Aorta (tissue), 5 donors: ENCODE data around the gene DQX1. TPM values are rescaled to one million over a fixed set of nuclear protein-coding genes. Genes with fewer than 3 reads are reported as not detected.
"Not testable (repeated sequence)": the region's sequence is repeated elsewhere in the genome, so short reads cannot be mapped to it uniquely, and the experiment has no call there.

Experiments used
- ATAC-seq: fragments of 200-7000 bp; cut with Tn5 transposase; one replicate; pipeline ENCODE4 v1.9.1; 2022; ENCODE audit warnings: moderate library complexity; ENCODE audit not compliant: low FRiP score
- DNase-seq, 2 donors: peaks; one replicate each; pipeline ENCODE4 v3.0.0-alpha.2; 2020
- H3K27ac ChIP-seq, 2 donors: one replicate each; pipeline ENCODE4 v1.5.1; 2013; ENCODE audit warnings: low read length in 2 of 2, mild to moderate bottlenecking in 2 of 2, moderate library complexity in 2 of 2, control low read depth in 1 of 2, inconsistent platforms in 1 of 2, low read depth in 1 of 2
- H3K27me3 ChIP-seq, 2 donors: one replicate each; pipeline ENCODE4 v1.6.1; 2013; ENCODE audit warnings: control low read depth in 1 of 2, low read length in 1 of 2, mild to moderate bottlenecking in 1 of 2, moderate library complexity in 1 of 2; ENCODE audit not compliant: insufficient read depth in 2 of 2, control insufficient read depth in 1 of 2
- H3K36me3 ChIP-seq, 2 donors: one replicate each; pipeline ENCODE4 v1.6.1; 2013; ENCODE audit warnings: control low read depth in 1 of 2, low read length in 1 of 2, mild to moderate bottlenecking in 1 of 2; ENCODE audit not compliant: insufficient read depth in 2 of 2, control insufficient read depth in 1 of 2
- H3K4me1 ChIP-seq, 2 donors: one replicate each; pipeline ENCODE4 v1.6.1; 2013; ENCODE audit warnings: low read length in 2 of 2, control low read depth in 1 of 2, mild to moderate bottlenecking in 1 of 2, moderate library complexity in 1 of 2; ENCODE audit not compliant: insufficient read depth in 2 of 2, control insufficient read depth in 1 of 2
- H3K4me3 ChIP-seq, 2 donors: one replicate each; pipeline ENCODE4 v1.5.1; 2013; ENCODE audit warnings: low read length in 2 of 2, control low read depth in 1 of 2, mild to moderate bottlenecking in 1 of 2
- H3K9me3 ChIP-seq: one replicate; pipeline ENCODE4 v1.6.1; 2013; ENCODE audit warnings: mild to moderate bottlenecking, low read length; ENCODE audit not compliant: control insufficient read depth
- WGBS, 2 donors: extraction: QIAGEN DNeasy Blood & Tissue Kit; methylation state at CpG; one replicate each; pipeline ENCODE4 v1.1.7; 2013; 5-methylcytosine and 5-hydroxymethylcytosine counted together
- intact Hi-C, 2 donors: fragments of 100-400 bp; cut with DNase I; formaldehyde crosslinking; loops; one replicate each; pipeline versions ENCODE4 v1.14.2 to v1.15.0; 2022
- polyA plus RNA-seq, 2 donors: library from polyadenylated mRNA; stranded (reverse); fragments of 200-250 nt; gene quantifications; one replicate each; pipeline ENCODE4 v1.2.3, GENCODE V29; 2013
- total RNA-seq, 2 donors: library from RNA; stranded (reverse); fragmentation: NEBNext Ultra II Directional; extraction: Animal tissue kit (Norgen Biotek cat#: 25700); gene quantifications; one replicate each; pipeline ENCODE4 v1.2.1, GENCODE V29; 2021
- donor health status: healthy with polysubstance abuse.
- donor health status: Bipolar disorder and iron deficiency.
- donor health status: DM: no; HTN: no; CAD: no.
- donor health status: DM: no; HTN: no; CAD: no.
- donor health status: DM: yes; HTN: yes; CAD: no.

DQX1 gene
- total and polyA plus RNA-seq, 4 donors: 0.24 to 4.1 TPM; not detected in 2

GRCh38 chr2:74566754-74567085 lies 40.7 kb upstream of the DQX1 start:
- H3K4me1 ChIP-seq: peaks cover 0 to 2% of the 10 kb centered on the region in 2 donors
- intact Hi-C loops: no loop called here
- no peak overlapping the region for H3K4me3 ChIP-seq
- no peak overlapping the region for H3K27ac ChIP-seq
- ATAC-seq: no peak
- H3K36me3 ChIP-seq: no peaks in the 10 kb centered on the region
- no peaks in the 10 kb centered on the region for H3K27me3 ChIP-seq
- H3K9me3 ChIP-seq: no peaks in the 10 kb centered on the region
- no peak for DNase-seq

GRCh38 chr2:74566076-74566753 lies 40.2 kb upstream of the DQX1 start:
- DNase-seq (no peak), ATAC-seq (no peak)
- WGBS, 2 donors: 62 to 73% methylated on average over 7 of the region's 7 CpGs
- Histone ChIP-seq H3K4me3 (no peak overlapping the region), H3K36me3 (no peaks in the 10 kb centered on the region), H3K4me1 (peaks cover 0 to 2% of the 10 kb centered on the region in 2 donors), H3K27ac (no peak overlapping the region), H3K9me3 (no peaks in the 10 kb centered on the region), H3K27me3 (no peaks in the 10 kb centered on the region)
- intact Hi-C loops: no loop called here

GRCh38 chr2:74564222-74564621 lies 38.2 kb upstream of the DQX1 start:
- Histone ChIP-seq H3K36me3 (no peaks in the 10 kb centered on the region), H3K4me3 (no peak overlapping the region), H3K27me3 (no peaks in the 10 kb centered on the region), H3K9me3 (no peaks in the 10 kb centered on the region), H3K4me1 (peaks cover 0 to 2% of the 10 kb centered on the region in 2 donors), H3K27ac (no peak overlapping the region)
- DNase-seq (no peak), ATAC-seq (no peak)
- intact Hi-C loops: no loop called here
- 52 to 59% methylated on average over 5 of the region's 5 CpGs for WGBS, 2 donors

GRCh38 chr2:74562126-74562775 lies 36.2 kb upstream of the DQX1 start:
- Histone ChIP-seq H3K36me3 (no peaks in the 10 kb centered on the region), H3K4me1 (peaks cover 0 to 2% of the 10 kb centered on the region in 2 donors), H3K9me3 (no peaks in the 10 kb centered on the region), H3K4me3 (no peak overlapping the region), H3K27me3 (no peaks in the 10 kb centered on the region), H3K27ac (no peak overlapping the region)
- intact Hi-C loops: no loop called here
- DNase-seq (no peak), ATAC-seq (no peak)
- WGBS, 2 donors: 78 to 81% methylated on average over 7 of the region's 7 CpGs

- H3K27ac ChIP-seq, H3K27me3 ChIP-seq, intact Hi-C loops, H3K4me1 ChIP-seq, H3K4me3 ChIP-seq, DNase-seq, ATAC-seq, H3K9me3 ChIP-seq, H3K36me3 ChIP-seq: not testable (repeated sequence)
- WGBS, 2 donors: 87 to 97% methylated on average over 1 of the region's 1 CpG
Observed at GRCh38 chr2:74561022-74561421, 35.0 kb upstream of the DQX1 start.

GRCh38 chr2:74560591-74560990 lies 34.6 kb upstream of the DQX1 start:
- no peak overlapping the region for H3K27ac ChIP-seq

GRCh38 chr2:74559912-74560311 lies 33.9 kb upstream of the DQX1 start:
- no peaks in the 10 kb centered on the region for H3K4me1 ChIP-seq
- intact Hi-C loops: no loop called here
- ATAC-seq: no peak
- H3K27ac ChIP-seq: no peak overlapping the region
- no peak for DNase-seq
- no peaks in the 10 kb centered on the region for H3K9me3 ChIP-seq
- WGBS, 2 donors: 21 to 31% methylated on average over 5 of the region's 5 CpGs
- no peaks in the 10 kb centered on the region for H3K27me3 ChIP-seq
- no peaks in the 10 kb centered on the region for H3K36me3 ChIP-seq
- H3K4me3 ChIP-seq: no peak overlapping the region

More at GRCh38 chr2:74560591-74560990, 34.6 kb upstream of the DQX1 start:
- 50 to 51% methylated on average over 6 of the region's 6 CpGs for WGBS, 2 donors
- no peak overlapping the region for H3K4me3 ChIP-seq
- H3K4me1 ChIP-seq: no peaks in the 10 kb centered on the region
- intact Hi-C loops: no loop called here
- H3K27me3 ChIP-seq: no peaks in the 10 kb centered on the region
- ATAC-seq: no peak
- H3K36me3 ChIP-seq: no peaks in the 10 kb centered on the region
- H3K9me3 ChIP-seq: no peaks in the 10 kb centered on the region
- DNase-seq: no peak

- H3K4me1 ChIP-seq: no peaks in the 10 kb centered on the region
- H3K4me3 ChIP-seq: no peak overlapping the region
- intact Hi-C loops: no loop called here
Observed at GRCh38 chr2:74558284-74559230, 32.5 kb upstream of the DQX1 start.

More at GRCh38 chr2:74558284-74559230, 32.5 kb upstream of the DQX1 start:
- H3K27ac ChIP-seq: no peak overlapping the region
- DNase-seq (no peak), ATAC-seq (no peak)
- WGBS, 2 donors: 70 to 71% methylated on average over 7 of the region's 7 CpGs
- H3K36me3 ChIP-seq: no peaks in the 10 kb centered on the region
- no peaks in the 10 kb centered on the region for H3K27me3 ChIP-seq
- no peaks in the 10 kb centered on the region for H3K9me3 ChIP-seq
